HL-60 (cell line): Measurements from ENCODE around the gene TOR1A.
"Not testable (repeated sequence)": the region's sequence is repeated elsewhere in the genome, so short reads cannot be mapped to it uniquely, and the experiment has no call there.

Source experiments
- DNase-seq, 2 experiments: peaks; one replicate each; pipeline ENCODE4 v3.0.0-alpha.2; 2010 to 2020; ENCODE audit warnings: low read depth in 1 of 2, low spot score in 1 of 2
- H3K27ac ChIP-seq: fragments of 250-450 bp; sonication (Bioruptor Pico); replicated peaks from 2 replicates; pipeline ENCODE4 v1.5.1; 2020; ENCODE audit warnings: mild to moderate bottlenecking, moderate library complexity
- H3K27me3 ChIP-seq: fragments of 250-450 bp; sonication (Bioruptor Pico); 2 replicates; pipeline ENCODE4 v1.5.1; 2021; ENCODE audit warnings: mild to moderate bottlenecking, moderate library complexity; ENCODE audit not compliant: insufficient read depth, poor library complexity, severe bottlenecking
- H3K4me3 ChIP-seq: replicated peaks from 2 replicates; pipeline ENCODE4 v1.5.1; 2011; ENCODE audit warnings: mild to moderate bottlenecking, control low read depth, low read length; ENCODE audit not compliant: insufficient read depth
- GABPA ChIP-seq: IDR thresholded peaks from 2 replicates; pipeline ENCODE4 v1.6.1; 2012; ENCODE audit warnings: low read depth
- POLR2AphosphoS5 ChIP-seq: IDR thresholded peaks from 2 replicates; pipeline ENCODE4 v1.6.1; 2012; ENCODE audit warnings: low read depth
- SPI1 ChIP-seq: IDR thresholded peaks from 2 replicates; pipeline ENCODE4 v1.6.1; 2012; ENCODE audit warnings: low read depth, mild to moderate bottlenecking, borderline replicate concordance
- TF ChIP-seq, protein P1 (sequence below): IDR thresholded peaks from 2 replicates; pipeline ENCODE4 v1.6.1; 2012; ENCODE audit warnings: low read depth; ENCODE audit not compliant: insufficient replicate concordance
- TF ChIP-seq, protein P2 (sequence below): IDR thresholded peaks from one replicate; pipeline ENCODE4 v1.5.1; 2011; ENCODE audit warnings: low read length, control low read depth, inconsistent platforms; ENCODE audit not compliant: insufficient read depth

Gene TOR1A

DNA sequence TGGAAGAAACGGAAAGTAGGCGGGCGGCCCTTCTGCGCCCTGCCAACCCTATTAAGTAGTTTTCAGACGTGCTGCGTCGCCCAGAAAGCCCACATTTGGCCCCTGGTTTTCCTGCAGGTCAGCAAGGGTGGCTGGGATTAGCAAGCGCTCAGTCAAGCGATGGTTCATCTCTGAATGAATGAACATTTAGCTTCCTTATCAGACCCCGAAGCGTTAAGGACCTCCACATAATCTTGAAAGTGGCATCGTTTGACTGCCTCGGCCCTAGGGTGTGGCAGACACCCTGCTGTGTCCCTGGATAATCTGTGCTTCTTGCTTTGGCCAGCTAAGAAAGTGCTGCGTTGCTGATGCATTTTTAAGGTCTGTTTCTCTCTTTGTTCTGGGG is 20.3 kb downstream of the TOR1A start:
- TF ChIP-seq, protein P1, sequence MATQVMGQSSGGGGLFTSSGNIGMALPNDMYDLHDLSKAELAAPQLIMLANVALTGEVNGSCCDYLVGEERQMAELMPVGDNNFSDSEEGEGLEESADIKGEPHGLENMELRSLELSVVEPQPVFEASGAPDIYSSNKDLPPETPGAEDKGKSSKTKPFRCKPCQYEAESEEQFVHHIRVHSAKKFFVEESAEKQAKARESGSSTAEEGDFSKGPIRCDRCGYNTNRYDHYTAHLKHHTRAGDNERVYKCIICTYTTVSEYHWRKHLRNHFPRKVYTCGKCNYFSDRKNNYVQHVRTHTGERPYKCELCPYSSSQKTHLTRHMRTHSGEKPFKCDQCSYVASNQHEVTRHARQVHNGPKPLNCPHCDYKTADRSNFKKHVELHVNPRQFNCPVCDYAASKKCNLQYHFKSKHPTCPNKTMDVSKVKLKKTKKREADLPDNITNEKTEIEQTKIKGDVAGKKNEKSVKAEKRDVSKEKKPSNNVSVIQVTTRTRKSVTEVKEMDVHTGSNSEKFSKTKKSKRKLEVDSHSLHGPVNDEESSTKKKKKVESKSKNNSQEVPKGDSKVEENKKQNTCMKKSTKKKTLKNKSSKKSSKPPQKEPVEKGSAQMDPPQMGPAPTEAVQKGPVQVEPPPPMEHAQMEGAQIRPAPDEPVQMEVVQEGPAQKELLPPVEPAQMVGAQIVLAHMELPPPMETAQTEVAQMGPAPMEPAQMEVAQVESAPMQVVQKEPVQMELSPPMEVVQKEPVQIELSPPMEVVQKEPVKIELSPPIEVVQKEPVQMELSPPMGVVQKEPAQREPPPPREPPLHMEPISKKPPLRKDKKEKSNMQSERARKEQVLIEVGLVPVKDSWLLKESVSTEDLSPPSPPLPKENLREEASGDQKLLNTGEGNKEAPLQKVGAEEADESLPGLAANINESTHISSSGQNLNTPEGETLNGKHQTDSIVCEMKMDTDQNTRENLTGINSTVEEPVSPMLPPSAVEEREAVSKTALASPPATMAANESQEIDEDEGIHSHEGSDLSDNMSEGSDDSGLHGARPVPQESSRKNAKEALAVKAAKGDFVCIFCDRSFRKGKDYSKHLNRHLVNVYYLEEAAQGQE = no peak
- DNase-seq = no peak
- Histone ChIP-seq H3K27me3 (no peaks in the 10 kb centered on the region), H3K27ac (peak overlapping the region; percentile 57), H3K4me3 (peak overlapping the region; percentile 73)

DNA sequence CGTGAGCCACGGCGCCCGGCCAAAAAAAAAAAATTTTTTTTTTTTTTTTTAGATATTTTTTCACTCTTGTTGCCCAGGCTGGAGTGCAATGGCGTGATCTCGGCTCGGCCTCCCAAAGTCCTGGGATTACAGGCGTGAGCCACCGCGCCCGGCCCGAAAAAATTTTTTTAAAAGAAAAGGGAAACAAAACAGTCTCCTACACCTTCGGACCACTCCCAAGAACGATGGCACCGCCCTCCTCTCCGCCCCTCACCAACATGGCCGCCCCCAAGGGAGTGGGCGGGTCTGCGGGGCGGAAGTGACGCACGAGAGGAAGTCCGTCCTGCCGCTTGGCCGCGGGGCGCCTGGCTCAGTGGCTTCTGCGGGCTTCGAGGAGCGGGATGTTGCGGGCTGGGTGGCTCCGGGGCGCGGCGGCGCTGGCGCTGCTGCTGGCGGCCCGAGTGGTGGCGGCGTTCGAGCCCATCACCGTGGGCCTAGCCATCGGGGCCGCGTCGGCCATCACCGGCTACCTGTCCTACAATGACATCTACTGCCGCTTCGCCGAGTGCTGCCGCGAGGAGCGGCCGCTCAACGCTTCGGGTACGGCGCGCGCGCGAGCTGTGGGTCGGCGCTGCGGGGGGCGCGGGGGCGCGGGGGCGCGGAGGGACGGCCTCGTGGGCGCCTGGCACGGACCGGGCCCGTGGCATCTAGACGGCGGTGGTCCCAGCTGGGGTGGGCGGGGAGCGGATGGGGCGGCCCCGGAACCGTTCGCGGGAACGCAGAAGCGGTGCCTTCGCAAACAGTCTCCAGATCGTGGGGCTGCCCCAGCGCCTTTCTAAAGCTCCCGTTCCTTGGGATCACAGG is 20.9 kb downstream of the TOR1A start, which contains the start of gene TOR1B:
Gene TOR1B (plus strand): TSS at position 352 of the 843 bp plus-strand sequence. CDS start 29 bp downstream, at position 381.
- TF ChIP-seq SPI1 (peak; percentile 81), POLR2AphosphoS5 (peak; percentile 79), GABPA (peak; percentile 91)
- TF ChIP-seq, protein P1 = no peak
- TF ChIP-seq, protein P2, sequence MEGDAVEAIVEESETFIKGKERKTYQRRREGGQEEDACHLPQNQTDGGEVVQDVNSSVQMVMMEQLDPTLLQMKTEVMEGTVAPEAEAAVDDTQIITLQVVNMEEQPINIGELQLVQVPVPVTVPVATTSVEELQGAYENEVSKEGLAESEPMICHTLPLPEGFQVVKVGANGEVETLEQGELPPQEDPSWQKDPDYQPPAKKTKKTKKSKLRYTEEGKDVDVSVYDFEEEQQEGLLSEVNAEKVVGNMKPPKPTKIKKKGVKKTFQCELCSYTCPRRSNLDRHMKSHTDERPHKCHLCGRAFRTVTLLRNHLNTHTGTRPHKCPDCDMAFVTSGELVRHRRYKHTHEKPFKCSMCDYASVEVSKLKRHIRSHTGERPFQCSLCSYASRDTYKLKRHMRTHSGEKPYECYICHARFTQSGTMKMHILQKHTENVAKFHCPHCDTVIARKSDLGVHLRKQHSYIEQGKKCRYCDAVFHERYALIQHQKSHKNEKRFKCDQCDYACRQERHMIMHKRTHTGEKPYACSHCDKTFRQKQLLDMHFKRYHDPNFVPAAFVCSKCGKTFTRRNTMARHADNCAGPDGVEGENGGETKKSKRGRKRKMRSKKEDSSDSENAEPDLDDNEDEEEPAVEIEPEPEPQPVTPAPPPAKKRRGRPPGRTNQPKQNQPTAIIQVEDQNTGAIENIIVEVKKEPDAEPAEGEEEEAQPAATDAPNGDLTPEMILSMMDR = no peak
- peak; percentile 91 to 92 for DNase-seq
- Histone ChIP-seq H3K27me3 (no peaks in the 10 kb centered on the region), H3K27ac (peak within 1 kb of the TSS; percentile 57), H3K4me3 (peak within 1 kb of the TSS; percentile 73)

DNA sequence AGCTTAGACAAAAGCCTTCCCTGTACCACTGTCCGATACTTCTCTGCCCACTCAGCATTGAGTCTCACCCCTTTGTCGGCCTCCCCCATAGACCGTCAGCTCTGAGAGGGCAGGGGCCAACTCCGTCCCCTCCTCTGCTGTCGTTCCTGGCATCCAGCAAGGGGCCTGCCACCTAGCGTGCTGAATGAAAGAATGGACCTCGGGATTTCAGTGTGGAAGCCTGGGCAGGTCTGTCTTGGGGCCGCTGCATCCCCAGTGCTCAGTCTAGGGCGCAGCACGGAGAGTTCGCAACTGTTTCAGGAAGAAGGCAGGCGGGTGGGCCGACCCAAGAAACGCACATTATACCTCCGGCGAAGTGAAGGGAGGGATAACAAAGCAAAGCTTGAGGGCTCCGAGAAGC is 22.4 kb downstream of the TOR1A start:
- no peak for DNase-seq
- Histone ChIP-seq H3K27me3 (no peaks in the 10 kb centered on the region), H3K27ac (no peak overlapping the region), H3K4me3 (no peak overlapping the region)
- TF ChIP-seq GABPA (no peak), POLR2AphosphoS5 (no peak)
- TF ChIP-seq, protein P1 = no peak

DNA sequence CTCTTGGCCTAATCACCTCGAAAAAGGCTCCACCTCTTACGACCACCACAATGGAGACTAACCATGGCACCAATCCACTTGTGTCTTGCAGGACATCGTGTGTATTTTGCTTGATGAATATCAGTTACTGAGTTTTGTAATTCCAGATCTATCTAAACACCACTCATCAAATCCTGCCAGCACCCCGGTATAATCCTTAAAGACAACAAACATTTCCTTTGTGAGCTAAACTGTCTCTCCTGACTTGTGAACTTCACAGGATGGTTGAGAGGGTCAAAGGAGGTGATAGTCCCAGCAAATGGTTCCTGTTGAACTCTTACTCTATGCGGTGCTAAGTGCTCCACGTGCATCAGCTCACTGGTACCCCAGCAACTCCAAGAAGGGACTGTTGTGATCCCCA is 25.0 kb downstream of the TOR1A start:
- no peak overlapping the region for H3K4me3 ChIP-seq
- no peak overlapping the region for H3K27ac ChIP-seq
- DNase-seq = no peak
- TF ChIP-seq, protein P2 = no peak
- no peak for TF ChIP-seq GABPA
- TF ChIP-seq, protein P1 = no peak
- no peak for TF ChIP-seq POLR2AphosphoS5
- no peaks in the 10 kb centered on the region for H3K27me3 ChIP-seq

DNA sequence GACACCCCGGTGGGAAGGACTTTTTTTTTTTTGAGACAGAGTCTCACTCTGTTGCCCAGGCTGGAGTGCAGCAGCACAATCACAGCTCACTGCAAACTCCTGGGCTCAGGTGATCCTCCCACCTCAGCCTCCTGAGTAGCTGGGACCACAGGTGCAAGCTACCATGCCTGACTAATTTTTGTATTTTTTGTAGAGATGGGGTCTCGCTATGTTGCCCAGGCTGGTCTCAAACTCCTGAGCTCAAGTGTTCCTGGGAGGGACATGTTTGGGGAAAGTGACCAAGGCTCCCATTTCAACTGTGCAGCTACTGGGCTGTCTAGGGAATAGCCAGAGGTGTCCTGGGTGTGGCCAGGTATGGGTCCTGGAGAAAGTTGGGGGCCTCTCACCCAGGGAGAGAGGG is 27.9 kb downstream of the TOR1A start:
- H3K27me3 ChIP-seq, H3K27ac ChIP-seq, H3K4me3 ChIP-seq, DNase-seq: not testable (repeated sequence)
